ENCODE measurements around the gene BAZ2B.
"Not testable (repeated sequence)": the region's sequence is repeated elsewhere in the genome, so short reads cannot be mapped to it uniquely, and the experiment has no call there.

Gene BAZ2B

DNA sequence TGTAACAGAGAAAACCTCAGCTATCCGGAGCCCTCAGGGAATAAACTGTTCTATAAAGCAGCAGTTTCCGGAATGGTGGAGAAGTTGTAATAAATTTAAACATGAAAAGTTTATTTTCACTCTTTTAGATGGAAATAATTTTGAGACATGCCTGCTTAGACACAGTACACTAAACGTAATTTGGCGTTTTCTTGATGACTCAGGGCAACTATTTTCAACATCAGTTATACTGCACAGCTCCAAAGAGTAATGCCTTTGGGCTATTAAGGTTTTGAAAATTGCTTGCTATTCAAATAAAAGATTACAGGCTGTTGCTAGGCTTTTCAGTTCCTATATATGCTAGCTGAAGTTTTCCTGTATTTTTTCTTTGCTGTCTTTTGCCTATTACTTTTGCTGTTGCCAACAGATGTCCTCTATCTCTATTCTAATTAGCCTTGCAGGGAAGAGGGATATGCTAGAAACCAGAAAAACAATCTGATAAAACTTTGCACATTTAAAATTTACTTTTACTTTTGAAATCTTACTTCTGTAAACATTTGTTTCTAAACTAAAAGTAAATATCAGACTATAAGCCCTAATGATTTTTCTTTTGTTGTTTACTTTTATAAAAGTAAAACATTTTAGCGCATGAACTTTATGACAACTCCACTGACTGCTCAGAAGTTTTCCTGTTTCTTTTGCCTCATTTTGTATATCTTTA is 216.5 kb downstream of the BAZ2B start:
- DNase-seq = no peak

DNA sequence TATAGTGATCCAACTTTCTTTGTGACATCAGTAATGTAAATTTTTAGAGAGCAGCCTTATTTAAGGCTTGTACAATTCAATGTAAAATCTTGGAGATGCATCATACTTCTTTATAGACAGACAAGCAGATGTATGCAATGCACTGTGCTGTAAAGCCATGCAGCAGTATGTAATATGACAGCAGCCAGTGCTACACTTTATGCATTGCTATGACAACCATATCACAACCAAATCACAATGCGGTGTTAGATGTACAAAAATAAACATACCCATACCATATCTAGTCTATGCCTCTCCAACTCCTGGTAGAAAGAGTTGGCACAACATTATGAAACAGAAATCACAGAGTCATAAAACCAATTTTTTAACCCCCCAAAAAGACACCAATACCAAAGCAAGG is 219.5 kb downstream of the BAZ2B start:
- no peak for DNase-seq

DNA sequence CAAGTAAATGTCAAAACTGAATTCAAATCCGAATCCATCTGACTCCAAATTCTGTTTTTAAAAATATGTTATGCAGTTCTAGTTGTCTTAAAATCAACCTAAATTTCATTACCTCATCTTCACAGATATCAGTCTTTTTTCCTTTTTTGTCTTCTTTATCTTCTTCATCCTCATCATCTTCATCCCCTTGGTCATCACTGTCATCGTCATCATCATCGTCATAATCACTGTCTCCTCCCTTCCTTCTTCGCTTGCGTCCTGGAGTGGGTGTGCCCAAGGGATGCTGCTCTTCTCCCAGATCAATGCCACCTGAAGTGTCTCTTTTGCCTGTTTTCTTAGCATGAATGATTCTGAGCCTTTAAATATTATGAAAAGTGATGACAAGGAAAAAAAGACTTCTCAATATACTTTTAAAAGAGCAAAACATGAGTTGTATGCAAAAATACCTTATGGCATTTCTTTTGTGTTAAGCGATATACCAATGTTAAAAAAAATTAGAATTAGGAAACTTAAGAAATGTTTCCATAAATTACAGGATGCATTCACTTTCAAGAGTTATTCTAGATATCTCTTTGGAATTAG is 233.8 kb downstream of the BAZ2B start:
- no peak for DNase-seq

DNA sequence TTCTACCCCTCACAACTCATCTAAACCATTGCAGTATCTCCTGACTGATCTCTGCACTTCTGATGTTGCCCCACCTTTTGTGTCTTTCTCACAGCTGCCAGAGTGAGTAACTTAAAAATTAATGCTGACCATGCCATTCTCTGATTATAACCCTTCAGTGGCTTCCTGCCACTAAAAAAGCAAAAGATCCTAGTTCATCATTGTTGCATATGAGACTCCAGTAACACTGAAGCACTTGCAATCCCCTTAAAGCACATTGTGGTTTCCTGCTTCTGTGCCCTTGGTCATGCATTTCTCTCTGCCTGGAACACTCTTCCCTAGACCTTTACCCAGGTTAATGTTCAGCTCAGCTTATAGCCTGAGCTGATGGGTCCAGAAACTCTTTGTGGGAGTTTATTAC is 234.8 kb downstream of the BAZ2B start:
- DNase-seq = no peak

DNA sequence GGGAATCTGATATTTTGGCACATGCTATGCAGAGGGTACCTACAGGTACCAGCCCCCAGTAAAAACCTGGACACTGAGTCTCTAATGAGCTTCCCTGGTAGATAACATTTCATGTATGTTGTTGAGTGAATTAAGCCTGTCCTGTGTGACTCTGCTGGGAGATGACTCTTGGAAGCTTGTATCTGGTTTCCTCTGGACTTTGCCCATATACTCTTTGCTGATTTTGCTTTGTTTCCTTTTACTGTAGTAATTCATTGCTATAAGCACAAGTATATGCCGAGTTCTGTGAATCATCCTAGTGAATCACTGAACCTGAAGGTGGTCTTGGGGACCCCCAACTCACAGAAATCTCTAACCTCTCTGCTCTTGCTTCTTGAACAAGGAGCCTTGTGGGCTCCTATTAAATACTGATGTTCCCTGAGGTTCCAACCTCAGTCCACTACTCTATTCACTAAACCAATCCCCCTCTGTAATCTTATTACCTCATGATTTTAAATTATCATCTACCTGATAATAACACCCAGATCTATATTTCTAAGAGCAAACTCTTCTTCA is 235.6 kb downstream of the BAZ2B start:
- DNase-seq = no peak

DNA sequence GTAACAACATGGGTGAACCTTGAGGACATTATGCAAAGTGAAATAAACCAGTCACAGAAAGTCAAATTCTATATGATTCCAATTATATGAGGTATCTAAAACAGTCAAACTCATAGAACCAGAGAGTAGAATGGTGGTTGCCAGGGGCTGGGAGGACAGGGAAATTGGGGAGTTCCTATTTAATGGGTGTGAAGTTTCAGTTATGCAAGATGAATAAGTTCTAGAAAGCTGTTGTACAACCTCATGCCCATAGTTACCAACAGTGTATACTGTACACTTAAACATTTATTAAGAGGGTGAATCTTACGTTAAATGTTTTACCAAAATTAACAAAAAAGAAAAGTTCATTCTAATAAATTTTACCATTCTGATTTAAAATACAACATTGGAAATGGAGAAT is 237.2 kb downstream of the BAZ2B start:
- DNase-seq = no peak

DNA sequence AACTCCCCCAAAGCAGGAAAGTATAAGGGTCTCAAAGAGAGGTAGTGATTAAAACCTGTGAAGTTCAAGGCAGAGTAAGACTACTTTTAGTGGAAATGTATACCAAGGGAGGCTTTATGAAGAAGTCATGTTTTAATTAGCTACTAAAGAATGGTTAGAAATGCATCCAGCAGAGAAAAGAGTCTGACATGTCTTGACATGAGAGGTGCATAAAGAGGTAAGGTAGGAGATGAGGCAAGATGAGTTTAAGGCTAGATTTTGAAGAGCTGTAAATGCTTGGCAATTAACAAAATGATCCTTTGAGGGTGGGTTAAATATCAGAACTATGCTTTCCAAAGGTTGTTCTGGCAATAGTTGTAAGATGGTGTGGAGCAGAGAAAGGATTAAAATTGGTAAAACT is 241.1 kb downstream of the BAZ2B start:
- no peak for DNase-seq

DNA sequence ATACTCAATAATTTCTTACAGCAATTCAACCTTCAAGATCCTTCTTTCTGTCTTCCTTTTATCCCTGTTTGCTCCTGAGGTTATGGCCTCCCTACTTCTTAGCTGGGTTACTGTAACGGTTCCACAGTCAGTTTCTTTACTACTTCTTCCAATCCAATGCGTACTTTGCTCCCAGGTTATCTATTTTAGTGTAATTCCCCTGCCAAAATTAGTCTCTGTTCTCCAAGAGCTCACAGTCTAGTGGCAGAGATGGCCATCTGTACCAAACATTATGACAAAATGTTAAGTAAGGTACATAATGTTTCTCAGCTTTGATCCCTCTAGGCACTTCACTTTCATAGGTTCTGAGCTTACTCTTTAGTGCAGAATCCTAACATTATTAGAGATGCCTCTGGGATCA is 244.8 kb downstream of the BAZ2B start:
- DNase-seq = no peak

DNA sequence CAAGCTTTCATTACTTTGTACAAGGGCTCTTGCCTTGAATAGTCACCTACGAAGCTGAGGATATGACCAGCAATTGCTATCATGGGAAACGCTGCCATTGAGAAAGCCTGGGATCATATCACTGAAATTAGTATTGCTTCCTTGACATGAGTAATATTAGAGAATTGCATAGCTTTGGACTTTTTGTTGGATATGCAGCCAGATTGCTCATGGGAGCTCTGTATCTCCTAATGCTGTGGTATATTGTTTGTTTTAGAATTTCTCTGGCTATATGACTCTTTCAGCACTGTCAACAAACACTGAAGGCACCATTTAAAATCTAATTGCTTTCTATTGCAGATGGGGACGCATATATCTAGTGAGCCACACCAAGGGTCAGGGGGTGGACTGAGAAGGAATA is 249.8 kb downstream of the BAZ2B start:
- no peak for DNase-seq

DNA sequence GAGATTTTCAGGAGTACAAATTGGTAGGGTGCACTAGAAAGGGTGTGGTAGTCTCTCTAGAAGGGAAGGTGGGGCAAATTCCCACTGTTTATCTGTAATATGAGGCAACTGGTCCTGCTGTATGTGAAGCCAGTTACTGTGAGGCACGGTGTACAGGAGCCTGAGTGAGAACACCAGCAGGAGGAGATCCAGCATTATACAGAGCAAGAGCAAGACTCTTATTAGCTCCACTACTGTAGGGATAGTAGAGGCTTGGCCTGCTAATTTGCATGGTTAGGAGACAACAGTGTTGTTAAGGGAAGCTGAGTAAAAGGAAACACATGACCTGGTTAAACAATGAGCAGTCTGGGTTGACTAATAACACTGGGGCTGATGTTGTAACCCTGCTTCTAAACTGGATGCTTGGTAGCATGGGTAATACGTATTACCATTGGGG is 253.5 kb downstream of the BAZ2B start:
- no peak for DNase-seq

DNA sequence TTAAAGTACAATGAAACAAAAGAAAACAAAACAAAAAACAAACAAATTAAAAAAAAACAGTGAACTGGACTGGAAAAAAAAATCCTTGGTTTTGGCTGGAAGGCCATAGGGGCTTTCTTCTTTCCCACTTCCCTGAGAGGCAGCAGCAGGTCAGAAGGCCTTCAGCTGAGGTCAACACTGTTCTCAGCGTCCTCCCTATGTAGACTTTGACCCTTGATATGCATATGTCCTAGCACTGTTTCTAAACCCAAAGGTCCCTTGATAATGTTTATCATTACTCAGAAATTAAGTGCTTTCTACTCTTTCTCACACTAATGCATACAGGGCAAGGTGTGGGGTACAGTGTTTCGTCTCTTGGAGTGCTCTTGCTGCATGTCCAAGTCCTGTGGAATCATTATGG is 254.3 kb downstream of the BAZ2B start:
- DNase-seq = no peak

DNA sequence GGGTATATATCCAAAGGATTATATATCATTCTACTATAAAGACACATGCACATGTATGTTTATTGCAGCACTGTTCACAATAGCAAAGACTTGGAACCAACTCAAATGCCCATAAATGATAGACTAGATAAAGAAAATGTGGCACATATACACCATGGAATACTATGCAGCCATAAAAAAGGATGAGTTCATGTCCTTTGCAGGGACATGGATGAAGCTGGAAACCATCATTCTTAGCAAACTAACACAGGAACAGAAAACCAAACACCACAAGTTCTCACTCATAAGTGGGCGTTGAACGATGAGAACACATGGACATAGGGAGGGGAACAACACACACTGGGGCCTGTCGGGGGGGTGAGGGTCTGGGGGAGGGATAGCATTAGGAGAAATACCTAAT is 254.7 kb downstream of the BAZ2B start:
- DNase-seq = not testable (repeated sequence)

DNA sequence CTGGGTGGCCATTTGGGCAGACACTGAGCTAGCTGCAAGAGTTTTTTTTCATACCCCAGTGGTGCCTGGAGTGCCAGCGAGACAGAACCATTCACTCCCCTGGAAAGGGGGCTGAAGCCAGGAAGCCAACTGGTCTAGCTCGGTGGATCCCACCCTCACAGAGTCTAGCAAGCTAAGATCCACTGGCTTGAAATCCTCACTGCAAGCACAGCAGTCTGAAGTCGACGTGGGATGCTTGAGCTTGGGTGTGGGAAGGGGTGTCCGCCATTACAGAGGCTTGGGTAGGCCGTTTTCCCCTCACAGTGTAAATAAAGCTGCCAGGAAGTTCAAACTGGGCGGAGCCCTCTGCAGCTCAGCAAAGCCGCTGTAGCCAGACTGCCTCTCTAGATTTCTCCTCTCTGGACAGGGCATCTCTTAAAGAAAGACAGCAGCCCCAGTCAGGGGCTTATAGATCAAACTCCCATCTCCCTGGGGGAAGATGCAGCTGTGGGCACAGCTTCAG is 260.2 kb downstream of the BAZ2B start:
- DNase-seq = no peak

DNA sequence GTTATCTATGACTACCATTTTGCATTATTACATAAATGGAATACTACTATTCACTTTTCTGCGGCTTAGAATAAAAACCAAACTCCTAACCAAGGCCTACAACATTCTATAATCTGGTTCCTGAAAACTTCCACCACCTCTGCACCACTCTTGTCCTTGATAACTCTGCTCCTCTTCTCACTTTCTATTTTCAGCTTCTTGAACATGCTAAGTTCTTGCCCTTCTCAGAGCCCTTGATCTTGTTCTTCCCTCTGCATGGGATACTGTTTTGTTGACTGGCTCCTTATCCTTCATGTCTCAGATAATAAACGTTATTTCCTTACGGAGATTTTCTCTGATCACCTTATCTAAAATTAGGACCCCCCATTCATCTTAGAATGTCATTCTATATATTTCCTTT is 264.4 kb downstream of the BAZ2B start:
- DNase-seq = no peak

DNA sequence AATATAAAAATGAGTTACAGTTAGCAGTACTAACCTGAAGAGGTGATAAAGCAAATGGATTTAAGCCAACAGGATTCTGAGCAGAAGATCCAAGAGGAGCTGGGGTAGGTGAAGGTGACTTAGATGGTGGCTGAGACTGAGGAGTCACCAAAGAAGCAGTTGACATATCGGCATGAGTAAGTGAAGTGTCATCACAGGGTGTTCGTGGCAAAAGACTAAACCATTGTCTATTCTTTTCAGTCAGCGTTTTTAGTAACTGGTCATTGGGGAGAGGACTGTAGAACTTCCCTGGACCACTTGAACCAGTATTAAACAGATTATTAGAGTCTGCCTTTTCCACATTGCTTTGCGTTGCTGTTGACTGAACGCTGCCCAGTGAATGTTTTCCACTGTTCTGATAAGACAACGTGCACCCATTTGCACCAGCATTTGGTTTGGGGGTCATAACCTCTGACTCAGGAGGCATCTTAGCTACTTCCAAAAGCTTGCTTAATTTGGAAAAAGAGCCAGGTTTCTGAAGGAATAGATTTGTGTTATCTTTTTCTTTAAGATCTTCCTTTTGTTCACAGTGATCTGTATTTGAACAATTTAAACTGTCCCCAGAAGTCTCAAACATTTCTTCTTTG is 266.6 kb downstream of the BAZ2B start:
- no peak for DNase-seq

DNA sequence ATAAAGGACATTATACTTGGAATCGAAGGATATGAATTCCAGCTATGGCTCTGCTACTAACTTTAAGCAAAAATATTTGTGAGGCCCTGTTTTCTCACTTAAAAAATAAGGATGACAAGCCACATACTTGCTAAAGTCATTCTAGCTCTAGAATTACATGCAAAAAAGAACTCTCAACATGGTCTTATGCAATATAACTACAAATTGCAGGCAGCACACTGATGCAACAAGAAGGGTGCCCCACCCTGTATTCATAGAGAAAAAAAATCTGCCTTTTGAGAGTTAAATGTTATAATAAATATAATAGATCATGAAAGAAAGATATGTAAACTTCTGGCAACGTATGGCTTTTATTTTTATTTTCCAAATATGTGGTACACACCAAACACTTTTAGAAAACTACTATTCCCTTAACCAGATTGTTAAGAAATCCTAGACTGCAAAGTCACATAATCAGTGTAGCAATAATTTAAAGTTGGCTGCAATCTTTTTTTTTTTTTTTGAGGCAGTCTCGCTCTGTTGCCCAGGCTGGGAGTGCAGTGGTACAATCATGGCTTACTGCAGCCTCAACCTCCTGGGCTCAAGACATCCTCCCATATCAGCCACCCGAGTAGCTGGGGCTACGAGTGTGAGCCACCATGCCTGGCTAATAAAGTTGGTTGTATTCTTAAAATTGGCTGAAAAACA is 289.6 kb downstream of the BAZ2B start:
- no peak for DNase-seq

DNA sequence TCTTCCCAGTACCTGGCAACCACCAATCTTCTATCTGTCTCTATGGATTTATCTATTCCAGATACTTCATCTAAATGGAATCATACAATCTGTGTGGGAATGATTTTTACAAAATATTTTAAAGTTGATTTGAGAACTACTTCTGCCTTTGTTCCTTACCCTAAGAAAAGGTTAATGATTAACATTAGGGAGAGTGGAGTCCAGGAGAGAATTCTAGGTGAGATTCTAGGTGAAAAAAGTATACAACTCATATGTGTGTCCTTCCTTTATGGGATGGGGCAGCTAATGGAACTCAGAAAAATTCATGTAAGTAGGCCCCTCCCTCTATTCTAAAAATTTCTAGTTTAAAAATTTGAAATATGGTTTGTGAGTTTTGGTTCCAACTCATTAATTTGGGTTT is 293.9 kb downstream of the BAZ2B start:
- DNase-seq = no peak

DNA sequence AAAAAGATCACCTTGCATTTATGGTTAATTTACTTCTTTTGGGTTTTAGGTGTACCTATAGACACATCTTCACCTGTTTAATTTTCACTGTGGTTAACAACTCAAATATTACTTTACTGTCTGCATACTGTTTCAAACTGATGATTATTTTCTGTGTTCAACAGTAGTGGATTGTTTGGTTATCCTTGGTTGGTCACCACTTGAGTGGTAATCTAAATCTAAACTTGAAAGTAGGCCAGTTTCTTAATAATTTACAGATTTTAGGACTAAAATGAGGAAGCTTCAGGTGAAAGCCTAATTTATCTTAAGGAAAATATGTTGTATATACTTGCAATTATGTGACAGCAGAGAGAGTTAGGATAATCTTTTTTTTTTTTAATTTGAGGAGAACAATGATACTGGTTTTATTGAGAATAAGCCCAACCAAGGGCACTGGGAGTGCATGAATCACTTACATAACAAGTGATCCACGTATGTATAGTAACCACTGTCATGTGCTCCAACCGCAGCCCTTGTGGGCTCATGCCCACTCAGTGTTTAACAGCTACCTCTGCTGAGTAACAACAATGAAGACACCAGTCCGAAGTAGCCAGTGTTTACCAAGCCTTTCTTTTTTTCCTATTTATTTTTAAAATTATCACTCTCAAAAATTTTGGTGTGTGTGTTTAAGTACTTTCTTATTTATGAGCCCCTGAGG is 298.8 kb downstream of the BAZ2B start:
- DNase-seq = no peak

DNA sequence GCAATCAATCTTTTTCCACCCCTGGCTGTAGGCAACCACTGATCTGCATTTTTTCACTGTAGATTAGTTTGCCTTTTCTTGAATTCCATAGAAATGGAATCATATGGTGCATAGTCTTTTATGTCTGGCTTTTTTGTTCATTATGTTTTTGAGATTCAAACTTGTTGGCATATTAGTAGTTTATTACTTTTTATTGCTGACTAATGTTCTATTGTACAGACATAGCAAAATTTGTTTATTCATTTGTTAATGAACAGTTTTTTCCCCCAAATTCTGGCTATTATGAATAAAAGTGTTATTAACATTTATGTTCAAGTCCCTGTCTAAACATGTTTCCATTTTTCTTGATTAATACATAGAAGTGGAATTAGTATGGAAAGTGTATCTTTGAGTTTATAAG is 308.4 kb downstream of the BAZ2B start:
- no peak for DNase-seq

DNA sequence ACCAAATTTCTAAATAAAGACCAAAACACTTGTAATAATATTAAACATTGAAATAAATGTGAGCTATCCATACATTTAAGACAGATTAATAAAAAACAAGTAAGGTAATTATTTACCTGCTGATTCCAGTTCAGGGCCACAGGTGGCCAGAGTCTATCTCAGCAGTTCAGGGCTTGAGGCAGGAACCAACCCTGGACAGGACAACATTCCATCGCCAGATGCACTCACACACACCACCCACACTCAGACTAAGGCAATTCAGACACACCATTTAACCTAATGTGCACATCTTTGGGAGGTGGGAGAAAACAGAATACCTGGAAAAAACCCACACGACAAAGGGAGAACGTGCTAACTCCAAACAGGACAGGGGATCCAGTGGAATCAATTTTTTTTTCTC is 315.8 kb downstream of the BAZ2B start:
- DNase-seq = no peak

DNA sequence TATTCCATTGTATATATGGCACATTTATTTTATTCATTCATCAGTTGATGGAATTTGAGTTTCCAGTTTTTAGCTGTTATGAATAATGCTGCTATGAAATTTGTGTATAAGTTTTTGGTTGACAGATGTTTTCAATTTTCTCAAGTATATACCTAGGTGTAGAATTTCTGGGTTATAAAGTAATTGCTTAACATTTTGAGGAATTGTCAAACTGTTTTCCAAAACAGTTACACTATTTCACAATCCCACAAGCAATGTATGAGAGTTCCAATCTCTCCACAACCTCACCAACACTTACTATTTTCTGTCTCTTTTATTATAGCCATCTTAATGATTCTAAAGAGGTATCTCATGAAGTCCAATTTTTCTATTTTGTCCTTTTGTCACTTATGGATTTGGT is 317.4 kb downstream of the BAZ2B start:
- DNase-seq = no peak

DNA sequence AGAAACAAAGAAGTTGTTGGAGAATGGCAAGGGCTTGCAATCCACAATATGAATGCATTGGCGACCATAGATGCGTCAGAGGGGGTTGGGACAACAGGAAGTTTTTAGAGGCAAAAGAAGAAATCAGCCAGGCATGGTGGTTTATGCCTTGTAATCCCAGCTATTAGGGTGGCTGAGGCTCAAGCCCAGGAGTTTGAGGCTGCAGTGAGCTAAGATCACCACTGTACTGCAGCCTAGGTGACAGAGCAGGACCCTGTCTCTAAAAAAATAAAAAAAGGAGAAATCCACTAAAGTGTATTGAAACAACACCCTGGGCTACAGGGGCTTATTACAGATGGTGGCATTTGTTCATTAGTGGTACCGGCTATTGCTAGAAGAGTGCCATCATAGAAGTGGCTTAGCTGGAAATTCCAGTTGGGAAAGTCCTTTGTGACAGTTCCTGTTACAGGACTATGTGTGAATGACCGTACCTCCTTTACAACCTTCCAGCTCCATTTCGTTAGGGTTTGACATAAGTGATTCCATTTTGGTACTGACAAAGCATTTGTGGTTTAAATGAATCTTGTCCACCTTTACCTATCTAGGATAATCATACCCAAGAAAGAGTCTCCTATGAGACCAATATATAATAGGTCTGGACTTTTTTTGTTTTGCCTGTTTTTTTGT is 319.2 kb downstream of the BAZ2B start:
- DNase-seq = no peak
